Measurements from ENCODE around the gene ZP1. TPM values are rescaled to one million over a fixed set of nuclear protein-coding genes. Genes with fewer than 3 reads are reported as not detected.

Gene ZP1
- total and polyA plus RNA-seq, 2 of the 13 experiments (the other 11 are each of a cell fraction or from before 2014, with no cell fraction given): 0.16 TPM; not detected in 1

GRCh38 chr11:60902625-60903024 lies 35.3 kb downstream of the ZP1 start:
- POLR2A ChIA-PET: no interaction called here
- Histone ChIP-seq H3K4me2 (ENCODE audit: low read depth, low read length) (no peak overlapping the region), H3K36me3 (replicated peaks in 1 of 2; ENCODE audit: control insufficient read depth in 1 of 2, insufficient read depth in 2 of 2, low read length in 2 of 2) (peaks cover 32 to 58% of the 10 kb centered on the region in 2 experiments), H3K79me2 (ENCODE audit: insufficient read depth, low read length) (peaks cover 33% of the 10 kb centered on the region), H3K27me3 (ENCODE audit: control insufficient read depth in 1 of 2, insufficient read depth in 2 of 2, low read length in 2 of 2) (no peaks in the 10 kb centered on the region), H3K9ac (ENCODE audit: insufficient read depth, low read depth, low read length) (no peak overlapping the region), H3K27ac (ENCODE audit: extremely low read length, insufficient read depth, low read length) (no peak overlapping the region), H4K20me1 (ENCODE audit: insufficient read depth, low read length) (peaks cover 17% of the 10 kb centered on the region), H3K9me3 (ENCODE audit: low read length) (no peaks in the 10 kb centered on the region), H2AFZ (ENCODE audit: low read length) (no peak overlapping the region), H3K4me3 (replicated peaks in 1 of 3; ENCODE audit: insufficient read depth in 1 of 3, low read depth in 2 of 3, low read length in 3 of 3) (no peak overlapping the region), H3K4me1 (ENCODE audit: insufficient read depth, low read length) (peaks cover 26% of the 10 kb centered on the region)
- in situ Hi-C loops (cut with HindIII; ENCODE audit: extremely low pct_ligation_motif_present, low pct_unique_long_range_greater_than_20kb) (no loop called here), intact Hi-C loops (cut with micrococcal nuclease; ENCODE audit: unreplicated experiment) (no loop called here)
- TF ChIP-seq TBX2 (CRISPR knock-in tag; IDR thresholded peaks at IDR 0.05; ENCODE audit: borderline replicate concordance) (no peak), KLF6 (CRISPR knock-in tag; IDR thresholded peaks at IDR 0.05) (no peak), ZNF317 (CRISPR knock-in tag; IDR thresholded peaks at IDR 0.05) (no peak), HOXD1 (CRISPR knock-in tag; IDR thresholded peaks at IDR 0.05) (no peak), MEF2D (CRISPR knock-in tag; IDR thresholded peaks at IDR 0.05) (no peak), SP1 (IDR thresholded peaks at IDR 0.05) (no peak), SP1 (CRISPR knock-in tag; IDR thresholded peaks at IDR 0.05) (no peak)
- DNase-seq (ENCODE audit: low spot score): no peak
- WGBS (ENCODE audit: low lambda C conversion rate): 98% methylated on average over 9 of the region's 11 CpGs
- CTCF ChIA-PET (ENCODE audit: low intra/inter-chr PET ratio, low total read pairs): no interaction called here
- ATAC-seq: no peak
- no TSS peak for BruUV-seq (replicated peaks)
- no peak for FAIRE-seq

DNA sequence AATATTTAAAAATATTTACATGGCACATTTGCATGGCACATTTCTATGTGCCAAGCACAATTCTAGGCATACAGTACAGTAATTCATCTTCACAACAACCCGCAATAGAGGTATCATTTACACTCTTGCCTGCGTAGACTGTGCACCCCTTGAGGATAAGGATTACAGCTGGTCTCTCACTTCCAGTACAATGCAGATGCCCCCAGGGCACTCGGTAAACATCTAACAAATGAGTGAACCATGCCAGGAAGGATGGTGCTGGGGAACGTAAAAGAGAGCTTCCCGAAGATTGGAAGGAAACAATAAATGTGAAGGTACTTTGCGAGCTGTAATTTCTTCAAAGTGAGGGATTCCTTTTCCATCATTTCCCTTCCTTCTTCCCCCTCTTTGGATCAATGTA lies 37.7 kb downstream of the ZP1 start:
- BruUV-seq (replicated peaks): no TSS peak
- CTCF ChIA-PET (ENCODE audit: low intra/inter-chr PET ratio, low total read pairs): no interaction called here

More for the DNA sequence above, 37.7 kb downstream of the ZP1 start:
- H2AFZ ChIP-seq (ENCODE audit: low read length): no peak overlapping the region
- H3K36me3 ChIP-seq (replicated peaks in 1 of 2; ENCODE audit: control insufficient read depth in 1 of 2, insufficient read depth in 2 of 2, low read length in 2 of 2): peaks cover 18 to 37% of the 10 kb centered on the region in 2 experiments; a peak in 4 of 5 replicates
- H3K9ac ChIP-seq (ENCODE audit: insufficient read depth, low read depth, low read length): peak overlapping the region; percentile 95
- H3K4me2 ChIP-seq (ENCODE audit: low read depth, low read length): peak overlapping the region; percentile 89
- intact Hi-C loops (cut with micrococcal nuclease; ENCODE audit: unreplicated experiment): no loop called here
- H3K27me3 ChIP-seq (ENCODE audit: control insufficient read depth in 1 of 2, insufficient read depth in 2 of 2, low read length in 2 of 2): no peaks in the 10 kb centered on the region
- DNase-seq (ENCODE audit: low spot score) (no peak), ATAC-seq (no peak), FAIRE-seq (no peak)
- POLR2A ChIA-PET: interaction anchor here (0.7 to 1.6 kb wide), 3 partner anchors 9 to 19 kb away, joined by 3 to 4 read pairs (median 3); partner anchors contain the start of genes TMEM109 and TMEM132A
- WGBS (ENCODE audit: low lambda C conversion rate): 34% methylated on average over 6 of the region's 6 CpGs
- peak overlapping the region; percentile 70 to 88 (median 83) for H3K4me3 ChIP-seq (replicated peaks in 1 of 3; ENCODE audit: insufficient read depth in 1 of 3, low read depth in 2 of 3, low read length in 3 of 3)
- H3K79me2 ChIP-seq (ENCODE audit: insufficient read depth, low read length): peaks cover 33% of the 10 kb centered on the region
- peak overlapping the region; percentile 94 for H3K27ac ChIP-seq (ENCODE audit: extremely low read length, insufficient read depth, low read length)
- H3K4me1 ChIP-seq (ENCODE audit: insufficient read depth, low read length): peaks cover 34% of the 10 kb centered on the region
- H3K9me3 ChIP-seq (ENCODE audit: low read length): no peaks in the 10 kb centered on the region
- in situ Hi-C loops (cut with HindIII; ENCODE audit: extremely low pct_ligation_motif_present, low pct_unique_long_range_greater_than_20kb): no loop called here
- TF ChIP-seq KLF13 (CRISPR knock-in tag; IDR thresholded peaks at IDR 0.05) (no peak), MXI1 (IDR thresholded peaks at IDR 0.05; ENCODE audit: borderline replicate concordance, low read depth, low read length) (no peak), ZC3H13 (CRISPR knock-in tag; IDR thresholded peaks at IDR 0.05) (no peak)
- H4K20me1 ChIP-seq (ENCODE audit: insufficient read depth, low read length): peaks cover 17% of the 10 kb centered on the region
